Measurements from ENCODE around the gene NACC2.
"Not testable (repeated sequence)": the region's sequence is repeated elsewhere in the genome, so short reads cannot be mapped to it uniquely, and the experiment has no call there.

NACC2 gene

DNA sequence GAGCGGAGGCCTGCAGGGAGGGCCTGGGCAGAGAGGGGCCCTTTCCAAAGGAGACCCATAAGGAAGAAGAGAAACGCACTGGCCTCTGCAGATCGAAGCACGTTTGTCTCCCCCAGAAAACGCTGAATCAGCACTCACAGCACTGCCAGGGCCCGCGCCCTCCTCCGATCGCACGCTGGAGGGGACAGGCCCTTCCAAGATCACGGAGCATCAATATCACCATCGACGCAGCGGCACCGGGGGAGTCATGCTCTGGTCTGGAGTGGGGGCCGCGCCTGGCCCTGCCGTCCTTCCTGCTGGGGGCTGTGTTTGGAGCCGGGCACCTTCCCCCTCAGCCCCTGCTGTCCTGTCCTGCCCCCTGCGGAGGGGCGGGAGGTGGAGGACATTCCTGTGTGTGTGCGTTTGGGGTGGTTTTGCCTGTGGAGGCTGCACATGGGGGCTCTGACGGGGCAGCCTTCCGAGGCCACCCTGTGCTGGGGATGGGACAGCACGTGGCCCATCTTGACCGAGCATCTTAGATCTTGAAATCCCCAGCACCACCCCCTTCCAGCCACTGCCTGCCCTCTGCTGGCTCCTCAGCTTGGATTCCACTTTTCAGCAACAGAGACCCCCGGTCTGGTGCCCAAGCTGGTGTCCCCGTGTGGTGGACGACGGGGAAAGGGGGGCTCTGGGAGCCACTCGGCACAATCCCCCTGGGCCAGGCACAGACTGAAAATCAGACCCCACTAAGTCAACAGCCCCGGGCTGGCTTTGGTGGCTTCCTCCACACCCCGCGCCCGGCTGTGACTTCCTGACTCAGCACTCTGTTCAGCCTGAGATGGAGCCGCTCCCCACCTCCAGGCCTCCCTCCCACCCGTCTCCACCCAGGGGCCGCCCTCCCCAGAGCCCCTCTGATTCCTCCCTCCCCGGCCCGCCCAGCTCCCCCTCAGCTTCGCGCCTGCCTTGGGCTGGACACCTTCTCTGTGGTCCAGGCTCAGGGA is 15.3 kb upstream of the NACC2 start:
- no peak for DNase-seq (ENCODE audit: low read depth in 3 of 3)

DNA sequence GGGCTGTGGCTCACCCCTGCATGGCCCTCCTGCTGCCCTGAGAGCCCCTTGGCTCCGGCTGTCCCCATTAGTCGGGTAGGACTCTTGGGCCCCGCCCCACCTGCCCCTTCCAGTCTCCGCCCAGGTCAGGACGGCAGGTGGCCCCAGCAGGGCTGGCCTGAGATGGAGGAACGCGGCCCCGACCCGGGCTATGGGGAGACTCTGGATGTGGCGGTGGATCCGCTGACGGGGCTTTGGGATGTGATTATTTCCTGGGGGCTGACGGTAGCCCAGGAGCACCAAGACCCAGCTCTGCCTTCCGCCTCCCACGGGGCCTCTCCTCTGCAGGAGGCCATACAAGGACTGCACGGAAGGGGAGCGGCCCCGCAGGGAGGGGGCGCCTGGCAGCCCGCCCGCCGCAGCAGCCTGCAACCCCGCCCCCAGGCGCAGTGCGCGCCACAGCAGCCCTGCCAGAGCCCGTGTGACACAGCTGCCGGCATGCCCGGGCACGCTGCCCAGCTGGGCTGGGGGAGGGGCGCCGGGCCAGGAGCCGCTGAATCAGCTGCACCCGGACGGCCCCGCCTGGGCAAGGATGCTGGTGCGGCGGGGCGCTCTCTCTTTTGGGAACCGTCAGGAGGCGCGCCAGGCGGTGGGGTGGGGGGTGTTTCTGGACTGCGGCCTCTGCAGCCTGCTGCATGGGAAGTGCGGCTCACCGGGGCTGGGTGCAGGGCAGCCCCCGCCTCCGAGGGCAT is 14.4 kb upstream of the NACC2 start:
- DNase-seq (ENCODE audit: low read depth in 3 of 3), result peak; percentile 82 to 91 (median 91)

DNA sequence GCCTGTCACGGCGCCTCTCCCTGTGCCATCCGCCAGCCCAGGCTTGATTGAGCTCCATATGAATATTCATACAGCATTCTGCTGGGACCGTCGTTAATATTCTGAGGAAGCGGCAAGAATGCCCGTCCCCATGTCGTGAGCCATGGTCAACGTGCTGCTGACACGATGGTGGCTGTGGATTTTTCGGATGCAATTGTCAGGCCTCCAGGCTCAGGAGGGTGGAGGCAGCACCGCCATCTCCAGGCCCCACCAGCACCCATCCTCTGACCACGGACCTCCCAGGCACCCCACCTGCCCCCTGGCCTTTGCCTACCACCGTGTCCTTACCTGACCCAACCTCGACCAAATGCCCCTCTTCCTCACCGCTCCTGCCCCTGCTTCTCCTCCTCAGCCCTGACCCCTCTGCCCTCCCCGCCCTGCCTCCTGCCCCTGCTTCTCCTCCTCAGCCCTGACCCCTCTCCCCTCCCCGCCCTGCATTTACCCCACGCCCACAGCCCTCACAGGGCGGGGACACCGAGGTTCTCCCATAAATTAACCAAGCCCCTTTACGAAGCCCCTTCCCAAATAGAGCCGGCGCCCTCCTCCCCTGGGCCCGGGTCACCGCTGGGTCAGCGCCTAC is 13.7 kb upstream of the NACC2 start:
- DNase-seq (ENCODE audit: low read depth in 3 of 3), result no peak

DNA sequence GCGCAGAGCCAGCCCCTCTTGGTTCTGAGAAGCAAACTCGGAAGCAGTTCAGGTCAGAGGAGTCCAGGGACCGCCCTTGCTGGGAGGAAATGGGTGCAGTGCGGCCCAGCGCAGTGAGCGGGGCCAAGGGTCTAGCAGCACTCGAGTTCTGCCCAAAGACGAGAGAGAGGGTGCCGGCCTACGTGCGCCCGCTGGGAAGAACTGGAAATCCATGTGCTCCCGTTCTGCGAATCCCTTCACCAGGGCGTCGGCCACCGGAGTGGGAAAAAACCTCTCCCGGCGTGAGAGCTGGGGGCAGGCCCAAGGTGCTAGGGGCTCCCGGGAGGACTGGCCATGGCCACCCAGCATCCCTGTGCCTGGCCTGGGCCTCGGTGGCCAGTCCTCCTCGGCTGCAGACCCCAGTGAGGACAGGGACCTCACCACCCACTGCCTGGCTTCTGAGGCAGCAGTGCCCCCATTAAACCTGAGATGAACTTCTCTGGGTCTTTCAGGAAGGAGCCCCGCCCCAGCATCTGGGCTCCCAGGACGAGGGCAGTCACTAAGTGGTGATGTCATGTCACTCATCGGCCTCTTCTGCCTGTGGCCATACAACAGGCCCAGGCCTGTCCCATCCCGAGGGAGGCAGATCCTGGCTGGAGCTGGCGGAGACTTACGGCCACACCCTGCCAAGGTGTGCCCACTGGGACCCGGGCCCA is 13.0 kb upstream of the NACC2 start:
- DNase-seq (ENCODE audit: low read depth in 3 of 3), result no peak

DNA sequence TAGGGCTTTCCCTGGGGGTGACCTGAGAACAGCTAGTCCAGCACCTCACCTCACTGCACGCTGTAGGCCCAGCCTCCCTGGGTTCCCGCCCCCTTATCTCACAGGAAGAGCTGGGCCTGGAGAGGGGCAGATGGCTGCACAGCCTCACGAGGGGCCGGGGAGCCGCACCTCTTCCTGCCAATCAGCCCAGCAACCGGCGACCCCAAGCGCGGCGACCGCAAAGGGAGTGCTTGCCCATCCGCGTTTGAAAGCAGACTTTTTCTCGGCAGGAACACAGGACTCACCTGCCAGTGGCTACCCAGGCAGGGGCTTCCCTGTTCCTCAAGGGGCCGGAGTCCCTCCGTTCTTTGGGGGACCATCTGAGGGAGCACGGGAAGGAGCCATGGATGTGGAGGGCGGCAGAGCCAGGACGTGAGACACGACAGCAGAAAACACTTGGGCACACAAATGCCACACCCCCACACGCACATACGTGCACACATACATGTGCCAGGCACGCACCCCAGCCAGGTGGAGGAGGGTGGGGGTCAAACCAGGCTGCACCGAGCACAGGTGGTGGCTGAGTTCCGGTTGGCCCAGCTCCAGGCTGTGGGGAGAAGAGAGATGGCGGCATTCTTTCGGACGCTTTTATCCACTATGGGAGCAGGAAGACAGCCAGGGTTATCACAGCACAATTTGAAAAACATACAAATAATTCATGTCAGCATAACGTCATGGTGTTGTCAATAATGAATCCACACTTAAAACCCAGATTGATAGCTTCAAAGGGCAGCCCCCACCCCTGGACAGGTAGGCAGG is 12.3 kb upstream of the NACC2 start:
- DNase-seq (ENCODE audit: low read depth in 3 of 3), result peak in 1 of 3 donors; percentile 31

DNA sequence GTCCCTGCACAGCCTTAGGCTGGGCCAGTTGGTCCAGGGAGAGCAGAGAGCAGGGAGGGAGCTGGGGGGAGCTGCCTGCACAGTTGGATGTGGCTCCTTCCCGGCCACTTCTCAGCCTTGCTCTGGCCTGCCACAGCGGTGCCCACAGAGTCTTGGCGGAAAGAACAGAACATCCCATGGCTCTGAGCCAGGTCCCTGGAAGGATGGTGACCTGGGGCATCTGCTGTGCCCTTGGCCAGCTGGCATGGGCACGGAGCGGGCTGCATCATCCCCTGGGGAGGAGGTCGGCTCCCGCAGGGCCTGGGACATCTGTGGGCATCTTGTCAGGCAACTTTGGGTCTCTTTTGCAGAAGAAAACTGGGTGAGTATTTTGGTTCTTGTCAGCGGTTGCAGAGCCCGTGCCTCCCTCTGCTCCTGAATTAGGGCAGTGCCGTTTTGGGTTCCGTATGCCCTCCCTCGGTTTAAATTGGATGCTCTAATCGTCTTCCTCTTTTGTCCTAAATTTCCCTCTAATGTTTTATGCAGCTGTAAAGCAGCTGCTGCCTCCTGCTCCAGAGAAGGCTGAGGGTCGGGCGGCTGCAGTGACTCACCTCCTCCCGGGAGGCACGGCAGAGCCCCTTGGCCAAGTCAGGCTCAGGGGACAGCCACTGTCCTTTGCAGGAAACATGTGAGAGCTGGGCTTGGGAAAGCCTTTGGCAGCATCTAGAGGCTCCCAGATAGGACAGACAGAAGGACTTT is 10.5 kb upstream of the NACC2 start:
- no peak for DNase-seq (ENCODE audit: low read depth in 3 of 3)

DNA sequence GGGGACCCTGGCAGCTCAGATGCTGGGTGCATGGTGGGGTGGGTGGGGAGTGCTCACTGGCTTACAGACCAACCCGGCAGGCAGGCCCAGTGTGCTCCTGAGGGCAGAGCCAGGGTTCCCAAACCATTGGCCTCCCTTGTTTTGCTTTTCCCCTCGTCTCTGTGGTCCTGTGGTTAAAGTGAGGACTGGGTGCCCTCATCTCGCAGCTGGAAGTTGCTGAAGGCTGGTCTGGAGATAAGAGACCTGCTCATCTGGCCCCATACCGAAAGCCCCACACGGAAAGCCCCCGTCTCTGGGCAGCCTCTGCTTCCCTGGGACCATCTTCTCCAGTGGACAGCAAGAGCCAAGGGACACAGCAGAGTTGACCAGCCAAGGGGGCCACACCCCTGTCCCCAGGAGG is 9.8 kb upstream of the NACC2 start:
- DNase-seq (ENCODE audit: low read depth in 3 of 3), result no peak

DNA sequence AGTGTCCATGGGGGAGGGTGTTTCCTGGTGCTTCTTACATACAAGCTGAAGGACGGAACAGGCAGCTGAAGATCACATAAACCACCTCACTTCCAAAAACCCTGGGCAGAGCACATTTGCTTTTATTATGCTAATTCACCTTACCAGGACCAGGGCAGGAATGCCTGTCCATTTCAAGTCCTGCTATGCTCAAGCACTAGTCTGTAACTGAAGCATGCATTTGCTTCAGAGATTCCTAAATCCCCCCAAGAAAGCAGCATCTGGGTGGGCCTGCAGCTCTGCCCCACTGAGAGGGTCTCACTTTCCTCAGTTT is 9.4 kb upstream of the NACC2 start:
- no peak for DNase-seq (ENCODE audit: low read depth in 3 of 3)

DNA sequence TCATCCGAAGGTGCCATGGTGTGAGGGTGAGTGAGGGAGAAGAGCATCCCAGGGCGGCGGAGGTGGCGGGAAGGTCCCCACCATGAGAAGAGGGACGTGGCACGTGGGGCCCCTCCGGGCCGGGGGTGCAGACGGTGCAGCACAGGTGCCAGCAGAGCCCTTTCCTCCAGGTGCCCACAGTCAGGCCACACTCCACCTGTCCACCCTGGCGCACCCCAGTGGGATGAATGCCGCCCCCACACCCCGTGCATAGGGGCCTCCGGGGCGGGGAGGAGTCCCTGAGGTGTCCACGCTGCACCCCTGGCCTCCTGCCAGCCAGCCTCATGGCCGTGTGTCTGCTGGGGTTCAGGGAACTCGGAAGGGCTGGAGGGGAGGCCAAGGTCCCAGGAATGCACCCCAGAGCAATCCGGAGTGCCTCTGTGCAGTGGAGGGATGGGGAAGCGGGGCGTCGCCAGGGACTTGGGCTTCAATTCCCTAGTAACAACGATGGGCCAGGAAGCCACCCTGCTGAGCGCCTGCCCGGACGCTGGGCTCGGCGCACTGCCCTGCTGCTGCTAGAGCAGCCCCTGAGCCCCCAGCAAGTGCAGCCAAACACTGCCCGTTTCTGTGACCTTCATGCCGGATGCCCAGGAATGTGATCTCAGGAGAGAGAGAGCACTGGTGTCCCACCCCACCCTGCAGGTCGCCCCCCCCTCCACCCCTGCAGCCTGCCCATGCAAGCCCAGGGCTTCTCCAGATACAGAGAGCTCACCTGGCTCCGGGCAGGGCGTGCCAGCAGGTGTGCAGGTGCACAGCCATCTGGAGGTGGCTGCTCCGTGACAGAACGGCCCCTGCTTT is 8.8 kb upstream of the NACC2 start:
- no peak for DNase-seq (ENCODE audit: low read depth in 3 of 3)

DNA sequence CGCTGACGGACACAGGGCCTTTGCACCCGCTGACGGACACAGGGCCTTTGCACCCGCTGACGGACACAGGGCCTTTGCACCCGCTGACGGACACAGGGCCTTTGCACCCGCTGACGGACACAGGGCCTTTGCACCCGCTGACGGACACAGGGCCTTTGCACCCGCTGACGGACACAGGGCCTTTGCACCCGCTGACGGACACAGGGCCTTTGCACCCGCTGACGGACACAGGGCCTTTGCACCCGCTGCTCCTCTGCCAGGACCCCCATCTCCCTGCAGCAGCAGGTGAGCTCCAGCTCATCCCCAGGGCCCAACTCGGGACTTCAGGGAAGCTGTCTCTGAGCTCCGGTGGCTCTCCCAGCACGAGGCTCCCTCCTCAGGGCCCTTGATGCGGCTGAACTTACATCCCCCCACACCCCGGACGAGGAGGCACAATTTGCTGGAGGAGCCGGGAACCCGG is 6.6 kb upstream of the NACC2 start:
- not testable (repeated sequence) for DNase-seq (ENCODE audit: low read depth in 3 of 3)

DNA sequence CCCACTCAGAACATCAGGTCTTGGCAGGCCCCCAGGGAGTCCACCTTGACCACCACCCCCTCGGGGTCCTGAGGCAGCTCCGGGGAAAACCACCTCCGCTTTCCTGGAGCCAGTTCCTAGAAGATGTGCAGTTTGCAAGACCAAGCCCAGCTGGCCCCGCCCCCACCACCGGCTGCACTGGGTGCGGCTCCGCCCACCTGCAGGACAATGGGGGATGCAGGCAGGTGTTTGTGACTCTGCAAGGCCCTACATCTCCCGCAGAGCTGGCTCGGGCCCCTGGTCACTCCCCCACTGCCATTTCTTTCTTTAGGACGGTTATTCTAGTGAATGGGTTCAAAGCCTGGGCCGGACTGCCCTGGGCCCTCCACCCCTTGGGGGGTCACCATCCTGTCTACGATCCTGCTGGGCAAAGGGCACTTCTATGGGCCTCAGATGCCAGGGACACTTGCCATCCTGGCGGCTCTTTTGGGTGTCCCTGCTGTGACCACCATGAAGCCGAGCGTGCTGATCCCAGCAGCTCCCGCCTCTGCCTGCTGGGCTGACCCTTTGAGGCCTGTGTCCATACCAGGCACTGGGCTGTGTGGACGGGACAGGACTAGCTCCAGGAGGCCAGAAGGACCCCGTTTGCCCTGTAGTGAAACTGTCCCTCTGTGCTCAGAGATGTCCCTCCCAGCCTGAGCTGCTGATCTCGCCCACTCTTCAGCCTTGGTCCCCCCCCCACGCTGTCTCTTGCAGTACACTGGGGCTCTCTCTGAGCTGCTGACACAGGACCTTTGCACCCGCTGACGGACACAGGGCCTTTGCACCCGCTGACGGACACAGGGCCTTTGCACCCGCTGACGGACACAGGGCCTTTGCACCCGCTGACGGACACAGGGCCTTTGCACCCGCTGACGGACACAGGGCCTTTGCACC is 5.9 kb upstream of the NACC2 start:
- DNase-seq (ENCODE audit: low read depth in 3 of 3), result no peak

DNA sequence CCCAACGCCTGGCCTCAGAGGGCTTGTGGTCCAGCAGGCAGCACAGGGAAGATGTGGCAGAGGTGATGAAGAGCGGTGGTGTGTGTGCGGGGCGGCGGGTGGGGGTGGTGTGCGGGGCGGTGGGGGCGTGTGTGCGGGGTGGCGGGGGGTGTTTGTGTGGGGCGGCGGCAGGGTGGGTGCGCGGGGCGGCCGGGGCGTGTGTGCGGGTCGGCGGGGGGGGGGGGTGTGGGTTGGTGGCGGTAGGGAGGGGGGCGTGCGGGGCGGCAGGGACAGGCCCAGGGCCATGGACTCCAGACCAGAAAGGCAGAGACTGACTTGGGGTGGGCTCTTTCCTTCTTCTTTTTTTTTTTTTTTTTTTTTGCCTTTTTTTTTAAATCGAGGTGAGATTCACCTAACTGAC is 4.5 kb upstream of the NACC2 start:
- DNase-seq (ENCODE audit: low read depth in 3 of 3), result no peak

DNA sequence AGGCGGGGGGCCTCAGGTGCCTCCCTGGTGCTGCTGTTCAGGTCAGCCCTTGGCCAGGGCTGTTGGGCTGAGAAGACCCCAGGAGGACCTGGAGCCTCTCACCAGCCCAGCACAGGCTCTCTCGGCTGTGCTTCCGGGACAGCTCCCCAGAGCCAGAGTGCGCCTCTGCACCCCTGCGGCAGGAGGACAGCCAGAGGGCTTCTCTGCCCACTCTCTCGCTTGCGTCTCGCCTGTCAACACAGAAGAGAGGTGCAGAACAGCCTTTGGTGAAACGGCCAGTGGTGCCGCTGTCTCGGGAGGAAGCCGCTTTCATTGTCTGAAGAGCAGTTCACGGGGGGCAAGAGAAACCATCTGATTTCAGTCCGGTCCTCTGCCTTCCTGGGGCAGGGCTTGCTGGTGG is 3.8 kb upstream of the NACC2 start:
- no peak for DNase-seq (ENCODE audit: low read depth in 3 of 3)

DNA sequence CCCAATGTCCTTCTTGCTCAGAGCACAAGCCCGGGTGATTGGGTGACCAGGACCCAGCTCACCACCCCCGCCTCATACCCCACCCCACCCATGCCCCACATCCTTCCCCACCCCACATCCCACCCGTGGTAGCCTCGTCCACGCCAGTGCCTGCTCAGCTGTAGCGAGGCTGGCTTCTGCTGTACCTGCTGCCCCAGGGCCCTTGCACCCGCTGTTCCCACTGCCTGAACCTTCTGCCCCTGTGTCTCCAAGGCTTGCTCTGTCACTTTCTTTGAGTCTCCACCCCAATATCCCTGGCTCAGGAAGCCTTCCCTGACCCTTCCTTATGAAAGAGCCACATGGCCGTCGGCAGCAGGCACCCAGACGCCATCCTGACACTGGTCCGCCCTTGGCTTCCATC is 3.1 kb upstream of the NACC2 start:
- no peak for DNase-seq (ENCODE audit: low read depth in 3 of 3)

DNA sequence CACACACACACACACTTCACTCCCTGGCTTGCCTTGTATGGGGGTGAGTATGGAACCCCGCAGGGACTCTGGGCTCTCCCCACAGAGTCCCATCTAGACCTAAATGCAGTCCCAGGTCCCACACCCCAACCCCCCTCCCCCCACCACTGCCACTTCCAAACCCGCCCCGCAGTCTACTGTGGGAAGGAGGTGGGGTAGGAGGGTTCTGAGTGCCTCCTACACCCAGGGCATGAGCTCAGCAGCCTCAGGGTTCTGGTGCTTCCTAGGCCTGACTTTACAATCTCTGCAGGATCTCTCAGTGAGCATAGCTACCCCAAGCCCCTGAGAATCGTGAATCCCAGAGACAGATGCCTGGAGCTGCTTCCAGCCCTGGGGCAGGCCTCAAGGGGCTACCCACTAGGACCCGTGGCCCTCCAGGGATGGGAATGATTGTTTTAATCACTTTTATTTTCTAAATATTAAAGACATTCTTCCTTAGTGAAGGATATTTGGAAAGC is 1.5 kb upstream of the NACC2 start:
- DNase-seq (ENCODE audit: low read depth in 3 of 3), result no peak

DNA sequence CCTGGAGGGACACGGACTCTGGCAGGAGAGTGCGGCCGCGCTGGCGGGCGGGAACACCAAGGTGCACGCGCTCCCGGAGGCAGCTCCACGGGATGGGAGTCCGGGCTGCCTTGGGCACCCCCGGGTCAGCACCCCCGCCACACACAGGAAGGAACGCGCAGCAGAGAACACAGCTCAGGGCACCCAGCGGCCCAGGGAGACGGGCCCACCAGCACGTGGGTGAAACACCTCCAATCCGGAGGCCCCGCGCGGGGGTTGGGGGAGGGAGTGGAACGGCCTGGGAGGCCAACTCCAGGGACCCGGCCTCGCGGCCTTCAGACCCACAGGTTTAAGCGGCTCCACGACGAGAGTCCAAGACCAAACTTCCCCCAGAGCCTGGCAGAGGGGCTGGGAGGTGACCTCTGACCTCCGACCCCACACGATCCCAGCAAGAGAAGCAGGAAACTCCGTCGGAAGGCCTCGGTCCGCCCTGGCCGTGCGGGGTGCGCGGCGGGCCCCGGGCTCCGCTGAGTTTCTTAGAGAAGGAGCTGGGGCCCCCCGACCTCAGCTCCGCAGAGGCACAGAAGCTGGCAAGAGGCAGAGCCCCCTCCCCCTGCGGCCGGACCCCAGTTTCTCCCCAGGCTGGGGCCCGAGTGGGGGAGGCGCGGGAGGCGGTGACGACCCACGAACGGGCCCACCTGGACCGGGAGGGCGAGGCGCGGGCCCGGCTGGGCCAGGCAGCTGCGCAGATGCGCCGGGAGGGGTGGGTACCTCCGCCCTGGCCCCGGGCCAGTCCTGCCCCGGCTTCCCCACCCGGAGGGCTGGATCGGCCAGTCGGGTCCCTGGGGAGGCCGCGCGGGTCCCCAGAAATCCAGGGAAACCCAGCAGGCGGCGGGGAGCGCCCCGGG is 851 bp downstream of the NACC2 start:
- DNase-seq (ENCODE audit: low read depth in 3 of 3), result peak in 2 of 3 donors; percentile 47 to 67

DNA sequence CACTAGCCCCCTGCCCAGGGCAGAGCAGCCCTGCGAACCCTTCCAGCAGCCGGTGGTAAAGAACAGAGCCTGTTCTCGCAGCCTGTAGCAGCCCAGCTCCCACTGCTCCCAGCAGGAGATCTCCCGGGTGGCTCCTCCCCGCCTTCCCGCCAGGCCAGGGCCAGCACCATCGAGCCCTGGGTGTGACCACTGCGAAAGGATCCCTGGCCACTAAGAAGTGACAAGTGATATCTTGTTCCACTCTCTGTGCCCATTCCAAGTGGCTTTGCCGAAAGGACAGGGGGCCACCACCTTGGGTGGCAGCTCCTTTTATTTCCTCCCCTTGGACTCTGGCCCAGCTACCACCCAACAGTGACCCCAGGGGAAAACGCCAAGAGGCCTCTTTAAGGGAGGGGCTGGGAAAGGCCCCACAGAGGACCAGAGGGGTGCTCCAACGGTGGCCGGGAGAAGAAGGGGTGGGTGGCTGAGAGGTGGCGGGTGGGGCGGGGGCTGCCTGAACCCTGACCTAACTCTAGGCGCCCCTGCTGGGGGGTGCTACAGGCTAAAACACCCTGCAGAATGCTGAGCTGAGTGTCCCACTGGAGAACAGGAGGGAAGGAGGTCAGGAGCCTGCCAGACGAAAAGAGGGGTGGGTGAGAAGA is 1.6 kb downstream of the NACC2 start:
- DNase-seq (ENCODE audit: low read depth in 3 of 3), result no peak
